ENCODE measurements around the gene GGN.

The GGN gene

GRCh38 chr19:38385057-38385803 is 2.6 kb downstream of the GGN start:
- no peak for TF ChIP-seq CTCF (IDR thresholded peaks at IDR 0.05)
- no peak overlapping the region for H3K27ac ChIP-seq
- intact Hi-C loops (cut with DNase I; ENCODE audit: low total_unique reads) = loop anchor here (5.0 kb wide), 1 partner anchor 138 kb away; no protein-coding TSS in a partner anchor
- H3K27me3 ChIP-seq = no peaks in the 10 kb centered on the region
- peaks cover 5 to 45% (median 33%) of the 10 kb centered on the region in 4 donors for H3K4me1 ChIP-seq
- no peak overlapping the region for H3K4me3 ChIP-seq
- H3K36me3 ChIP-seq = peaks cover 38 to 61% (median 42%) of the 10 kb centered on the region in 3 donors
- H3K9me3 ChIP-seq = no peaks in the 10 kb centered on the region
- no peak for DNase-seq

GRCh38 chr19:38384209-38385027 is 3.4 kb downstream of the GGN start:
- no peaks in the 10 kb centered on the region for H3K27me3 ChIP-seq
- H3K4me3 ChIP-seq = no peak overlapping the region
- intact Hi-C loops (cut with DNase I; ENCODE audit: low total_unique reads) = loop anchor here (5.0 kb wide), 1 partner anchor 137 kb away; no protein-coding TSS in a partner anchor
- peaks cover 43 to 69% (median 50%) of the 10 kb centered on the region in 3 donors for H3K36me3 ChIP-seq
- TF ChIP-seq CTCF (IDR thresholded peaks at IDR 0.05) = no peak
- H3K9me3 ChIP-seq = no peaks in the 10 kb centered on the region
- H3K27ac ChIP-seq = no peak overlapping the region
- DNase-seq = no peak
- peaks cover 5 to 37% (median 29%) of the 10 kb centered on the region in 4 donors for H3K4me1 ChIP-seq

- no peak for DNase-seq
- no peaks in the 10 kb centered on the region for H3K9me3 ChIP-seq
- peaks cover 50 to 75% (median 57%) of the 10 kb centered on the region in 3 donors for H3K36me3 ChIP-seq
- H3K4me1 ChIP-seq = peaks cover 0 to 31% (median 23%) of the 10 kb centered on the region in 4 donors
- intact Hi-C loops (cut with DNase I; ENCODE audit: low total_unique reads) = no loop called here
- no peak overlapping the region for H3K27ac ChIP-seq
- no peak for TF ChIP-seq CTCF (IDR thresholded peaks at IDR 0.05)
- H3K4me3 ChIP-seq = no peak overlapping the region
- H3K27me3 ChIP-seq = no peaks in the 10 kb centered on the region
Measured at GRCh38 chr19:38383743-38384142, 4.1 kb downstream of the GGN start.

GRCh38 chr19:38383184-38383583 is 4.7 kb downstream of the GGN start:
- peaks cover 0 to 25% (median 17%) of the 10 kb centered on the region in 4 donors for H3K4me1 ChIP-seq
- intact Hi-C loops (cut with DNase I; ENCODE audit: low total_unique reads) = no loop called here
- no peak for DNase-seq
- H3K27ac ChIP-seq = no peak overlapping the region
- TF ChIP-seq CTCF (IDR thresholded peaks at IDR 0.05) = no peak
- H3K9me3 ChIP-seq = no peaks in the 10 kb centered on the region
- no peak overlapping the region for H3K4me3 ChIP-seq
- no peaks in the 10 kb centered on the region for H3K27me3 ChIP-seq
- peaks cover 50 to 81% (median 63%) of the 10 kb centered on the region in 3 donors for H3K36me3 ChIP-seq

GRCh38 chr19:38381138-38381537 is 6.7 kb downstream of the GGN start:
- intact Hi-C loops (cut with DNase I; ENCODE audit: low total_unique reads) = no loop called here
- H3K36me3 ChIP-seq = peaks cover 68 to 97% (median 68%) of the 10 kb centered on the region in 3 donors
- H3K27ac ChIP-seq = no peak overlapping the region

More at GRCh38 chr19:38381138-38381537, 6.7 kb downstream of the GGN start:
- no peak overlapping the region for H3K4me3 ChIP-seq
- no peak for DNase-seq
- no peaks in the 10 kb centered on the region for H3K27me3 ChIP-seq
- TF ChIP-seq CTCF (IDR thresholded peaks at IDR 0.05) = no peak
- peaks cover 0 to 16% (median 10%) of the 10 kb centered on the region in 4 donors for H3K4me1 ChIP-seq
- H3K9me3 ChIP-seq = no peaks in the 10 kb centered on the region
